T-helper 2 cell treated with Interferon-gamma antibody and Interleukin-4, amounts not matched to agents 5 μg/mL and 100 μg/mL, for 36 hours (primary cell): Measurements from ENCODE around the gene LMBR1.
"Not testable (repeated sequence)": the region's sequence is repeated elsewhere in the genome, so short reads cannot be mapped to it uniquely, and the experiment has no call there.

Experiments used
- DNase-seq: peaks from one replicate; pipeline ENCODE4 v3.0.0; 2021; ENCODE audit warnings: low spot score
- H3K27ac Mint-ChIP-seq: one replicate; pipeline ENCODE4 v1.8.0; 2021; ENCODE audit warnings: mild to moderate bottlenecking, mixed read lengths
- H3K27me3 Mint-ChIP-seq: one replicate; pipeline ENCODE4 v1.8.0; 2021; ENCODE audit warnings: low read depth, mixed read lengths
- H3K36me3 Mint-ChIP-seq: one replicate; pipeline ENCODE4 v1.8.0; 2021; ENCODE audit warnings: low read depth, mixed read lengths
- H3K4me1 Mint-ChIP-seq: one replicate; pipeline ENCODE4 v1.8.0; 2021; ENCODE audit warnings: low read depth, mixed read lengths
- H3K4me3 Mint-ChIP-seq: one replicate; pipeline ENCODE4 v1.8.0; 2022; ENCODE audit warnings: mild to moderate bottlenecking, moderate library complexity, mixed read lengths
- H3K9me3 Mint-ChIP-seq: one replicate; pipeline ENCODE4 v1.8.0; 2021; ENCODE audit warnings: mixed read lengths

LMBR1 gene

DNA sequence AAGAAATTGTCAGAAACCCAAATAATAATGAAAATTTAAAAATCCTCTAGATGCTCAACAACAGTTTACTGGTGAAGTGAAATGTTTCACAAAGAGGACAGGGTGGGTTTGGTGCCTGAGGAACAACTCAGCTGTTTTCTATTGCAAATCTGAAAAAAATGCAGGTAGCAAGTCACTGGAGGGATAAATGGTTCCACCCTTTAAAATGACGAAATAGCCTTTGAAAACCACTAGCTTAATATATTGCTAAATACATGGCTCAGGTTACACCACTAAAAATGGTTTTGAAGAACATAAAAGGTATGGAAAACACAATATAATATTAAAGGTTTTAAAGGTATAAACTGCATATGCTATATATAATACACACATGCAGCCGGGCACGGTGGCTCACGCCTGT lies 69.5 kb downstream of the LMBR1 start:
- no peaks in the 10 kb centered on the region for H3K4me1 Mint-ChIP-seq
- H3K9me3 Mint-ChIP-seq, result no peaks in the 10 kb centered on the region
- peaks cover 3% of the 10 kb centered on the region for H3K36me3 Mint-ChIP-seq
- no peak overlapping the region for H3K4me3 Mint-ChIP-seq
- no peaks in the 10 kb centered on the region for H3K27me3 Mint-ChIP-seq
- no peak for DNase-seq
- no peak overlapping the region for H3K27ac Mint-ChIP-seq

DNA sequence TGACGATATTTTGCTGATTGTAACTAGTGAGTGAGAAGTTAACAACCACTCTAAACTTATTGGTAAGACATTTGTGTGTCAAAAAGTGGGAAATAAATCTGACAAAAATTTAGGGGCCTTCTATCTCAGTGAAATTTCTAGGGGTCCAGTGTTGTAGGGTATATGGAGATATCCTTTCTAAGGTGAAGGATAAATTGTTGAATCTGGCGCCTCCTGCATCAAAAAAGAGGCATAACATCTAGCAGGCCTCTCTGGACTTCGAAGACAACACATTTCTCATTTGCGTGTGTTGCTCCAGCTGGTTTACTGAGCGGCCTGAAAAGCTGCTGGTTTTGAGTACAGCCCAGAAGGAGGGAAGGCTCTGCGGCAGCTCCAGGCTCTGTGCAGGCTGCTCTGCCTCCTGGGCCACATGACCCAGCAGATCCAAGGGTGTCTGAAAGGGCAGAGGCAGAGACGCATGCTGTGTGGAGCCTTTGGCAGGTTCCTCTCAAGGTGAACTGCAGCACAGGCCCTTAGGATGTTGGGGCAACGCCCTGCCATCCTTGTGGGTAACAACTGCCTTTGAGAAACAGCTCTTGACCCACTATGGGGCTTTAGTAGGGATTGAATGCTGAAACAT lies 72.4 kb downstream of the LMBR1 start:
- Mint-ChIP-seq H3K9me3 (no peaks in the 10 kb centered on the region), H3K4me3 (no peak overlapping the region), H3K27ac (no peak overlapping the region), H3K36me3 (peaks cover 4% of the 10 kb centered on the region), H3K27me3 (no peaks in the 10 kb centered on the region), H3K4me1 (peaks cover 1% of the 10 kb centered on the region)
- no peak for DNase-seq

DNA sequence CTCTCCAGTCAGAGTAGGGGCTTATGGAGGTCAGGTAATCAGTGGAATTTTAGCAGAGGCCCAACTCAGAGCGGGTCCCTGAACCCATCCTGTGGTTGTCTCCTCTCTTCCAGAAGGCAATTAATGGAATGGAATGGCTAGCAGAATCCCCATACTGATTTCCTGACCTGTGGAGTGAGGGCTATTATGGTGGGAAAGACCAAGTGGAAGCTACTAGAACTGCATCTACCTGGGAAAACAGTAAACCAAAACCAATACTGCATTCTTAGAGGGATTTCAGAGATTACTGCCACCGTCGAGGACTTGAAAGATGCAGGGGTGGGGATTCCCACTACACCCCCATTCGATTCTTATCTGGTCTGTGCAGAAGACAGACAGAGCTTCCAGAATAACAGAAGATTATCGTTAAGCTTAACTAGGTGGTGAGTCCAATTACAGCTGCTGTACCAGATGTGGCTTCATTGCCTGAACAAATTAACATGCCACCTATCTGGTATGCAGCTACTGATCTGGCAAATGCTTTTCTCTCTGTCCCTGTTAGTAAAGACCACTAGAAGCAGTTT lies 73.2 kb downstream of the LMBR1 start:
- Mint-ChIP-seq H3K9me3 (no peaks in the 10 kb centered on the region), H3K4me1 (peaks cover 1% of the 10 kb centered on the region), H3K27me3 (no peaks in the 10 kb centered on the region), H3K27ac (no peak overlapping the region), H3K36me3 (peaks cover 4% of the 10 kb centered on the region), H3K4me3 (no peak overlapping the region)
- no peak for DNase-seq

GRCh38 chr7:156818133-156818532 lies 74.8 kb downstream of the LMBR1 start:
- DNase-seq, result no peak
- H3K27me3 Mint-ChIP-seq, result no peaks in the 10 kb centered on the region
- H3K27ac Mint-ChIP-seq, result no peak overlapping the region
- H3K9me3 Mint-ChIP-seq, result no peaks in the 10 kb centered on the region
- peaks cover 7% of the 10 kb centered on the region for H3K36me3 Mint-ChIP-seq
- peaks cover 1% of the 10 kb centered on the region for H3K4me1 Mint-ChIP-seq
- no peak overlapping the region for H3K4me3 Mint-ChIP-seq

DNA sequence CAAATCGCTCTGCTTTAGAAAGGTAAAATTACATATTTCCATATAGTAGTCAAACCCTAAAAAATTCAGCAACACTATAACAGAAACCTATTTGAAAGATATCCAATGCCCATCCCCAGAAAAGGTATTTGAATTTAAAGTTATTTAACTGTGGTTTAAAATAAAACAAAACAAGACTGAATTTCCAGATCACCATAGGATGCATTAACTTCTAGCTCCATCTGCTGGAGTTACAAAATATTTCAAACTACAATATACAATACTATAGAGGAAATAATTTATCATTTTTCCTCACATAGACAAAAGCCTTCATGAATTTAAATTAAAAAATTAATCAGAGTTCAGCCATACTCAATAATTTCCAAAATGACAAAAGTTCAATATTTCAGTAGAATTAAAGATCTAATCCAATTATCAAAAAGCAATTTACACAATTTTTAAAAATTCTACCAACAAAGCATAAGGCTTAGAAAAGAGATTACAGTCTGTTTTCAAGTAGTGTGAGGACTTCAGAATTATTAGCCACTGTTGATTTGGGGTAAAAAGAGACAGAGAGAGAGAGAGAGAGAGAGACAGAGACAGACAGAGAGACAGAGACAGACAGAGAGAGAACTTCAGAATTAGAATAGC lies 75.9 kb downstream of the LMBR1 start:
- no peaks in the 10 kb centered on the region for H3K27me3 Mint-ChIP-seq
- no peaks in the 10 kb centered on the region for H3K9me3 Mint-ChIP-seq
- H3K4me1 Mint-ChIP-seq, result peaks cover 1% of the 10 kb centered on the region
- H3K4me3 Mint-ChIP-seq, result no peak overlapping the region
- no peak overlapping the region for H3K27ac Mint-ChIP-seq
- H3K36me3 Mint-ChIP-seq, result peaks cover 9% of the 10 kb centered on the region
- no peak for DNase-seq

DNA sequence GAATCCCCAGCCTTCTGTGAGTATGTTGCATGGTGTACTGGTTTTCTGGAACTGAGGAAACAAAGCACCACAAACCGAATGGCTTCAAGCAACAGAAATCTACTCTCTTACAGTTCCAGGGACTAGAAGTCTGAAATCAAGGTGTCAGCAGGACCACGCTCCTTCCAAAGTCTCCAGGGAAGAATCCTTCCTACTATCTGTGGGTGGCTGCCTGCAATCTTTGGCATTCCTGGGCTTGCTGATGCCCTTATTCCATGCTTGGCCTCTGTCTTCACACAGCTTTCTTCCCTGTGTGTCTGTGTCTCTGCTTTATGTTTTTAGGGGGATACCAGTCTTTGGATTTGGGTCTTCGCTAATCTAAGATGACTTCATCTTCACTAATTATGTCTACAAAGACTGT lies 81.3 kb downstream of the LMBR1 start:
- Mint-ChIP-seq H3K4me1 (peaks cover 19% of the 10 kb centered on the region), H3K36me3 (peaks cover 19% of the 10 kb centered on the region), H3K9me3 (no peaks in the 10 kb centered on the region), H3K27me3 (no peaks in the 10 kb centered on the region), H3K4me3 (no peak overlapping the region), H3K27ac (peak overlapping the region; percentile 37)
- DNase-seq, result no peak

DNA sequence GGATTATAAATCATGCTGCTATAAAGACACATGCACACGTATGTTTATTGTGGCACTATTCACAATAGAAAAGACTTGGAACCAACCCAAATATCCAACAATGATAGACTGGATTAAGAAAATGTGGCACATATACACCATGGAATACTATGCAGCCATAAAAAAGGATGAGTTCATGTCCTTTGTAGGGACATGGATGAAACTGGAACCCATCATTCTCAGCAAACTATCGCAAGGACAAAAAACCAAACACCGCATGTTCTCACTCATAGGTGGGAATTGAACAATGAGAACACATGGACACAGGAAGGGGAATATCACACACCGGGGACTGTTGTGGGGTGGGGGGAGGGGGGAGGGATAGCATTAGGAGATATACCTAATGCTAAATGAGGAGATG lies 89.3 kb downstream of the LMBR1 start:
- DNase-seq, H3K27ac Mint-ChIP-seq, H3K9me3 Mint-ChIP-seq, H3K27me3 Mint-ChIP-seq, H3K4me3 Mint-ChIP-seq: not testable (repeated sequence)
- Mint-ChIP-seq H3K36me3 (peaks cover 27% of the 10 kb centered on the region), H3K4me1 (peaks cover 12% of the 10 kb centered on the region)

DNA sequence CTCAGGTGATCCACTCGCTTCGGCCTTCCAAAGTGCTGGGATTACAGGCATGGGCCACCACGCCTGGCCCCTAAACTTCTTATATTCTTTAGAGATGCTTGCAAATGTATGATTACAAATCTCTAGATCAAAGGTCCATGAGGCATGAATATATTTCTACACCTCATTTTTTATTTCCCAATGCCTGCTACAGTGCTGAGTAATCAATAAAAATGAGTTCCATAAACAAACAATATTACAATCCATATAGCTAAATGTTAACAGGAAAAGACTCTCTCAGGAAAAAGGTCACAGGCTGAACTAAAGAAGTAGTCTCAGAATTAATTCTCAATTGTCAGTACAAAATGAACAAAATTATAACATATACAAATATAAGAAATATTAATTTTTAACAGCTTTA lies 90.8 kb downstream of the LMBR1 start:
- Mint-ChIP-seq H3K27me3 (no peaks in the 10 kb centered on the region), H3K36me3 (peaks cover 21% of the 10 kb centered on the region), H3K4me1 (peaks cover 4% of the 10 kb centered on the region), H3K9me3 (no peaks in the 10 kb centered on the region), H3K4me3 (no peak overlapping the region), H3K27ac (no peak overlapping the region)
- DNase-seq, result no peak

DNA sequence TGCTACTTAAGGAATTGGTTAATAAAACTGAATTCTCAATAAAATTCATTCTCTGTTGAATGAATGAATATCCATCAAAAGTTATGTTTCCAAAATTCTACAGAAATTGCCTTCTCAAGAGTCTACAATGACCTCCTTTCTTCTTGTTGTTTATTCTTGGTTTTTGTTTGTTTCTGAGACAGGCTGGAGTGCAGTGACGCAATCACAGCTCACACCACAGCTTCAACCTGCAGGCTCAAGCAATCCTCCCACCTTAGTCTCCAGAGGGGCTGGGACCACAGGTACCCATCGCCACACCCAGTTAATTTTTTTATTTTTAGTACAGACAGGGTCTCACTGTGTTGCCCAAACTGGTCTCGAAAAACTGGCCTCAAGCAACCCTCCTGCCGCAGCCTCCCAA lies 97.6 kb downstream of the LMBR1 start:
- DNase-seq, result no peak
- Mint-ChIP-seq H3K27me3 (no peaks in the 10 kb centered on the region), H3K4me3 (no peak overlapping the region), H3K9me3 (no peaks in the 10 kb centered on the region), H3K27ac (no peak overlapping the region), H3K36me3 (peaks cover 13% of the 10 kb centered on the region), H3K4me1 (peaks cover 4% of the 10 kb centered on the region)

GRCh38 chr7:156793334-156793733 lies 99.6 kb downstream of the LMBR1 start:
- Mint-ChIP-seq H3K27ac (no peak overlapping the region), H3K4me1 (no peaks in the 10 kb centered on the region), H3K36me3 (peaks cover 11% of the 10 kb centered on the region), H3K27me3 (no peaks in the 10 kb centered on the region), H3K4me3 (no peak overlapping the region), H3K9me3 (no peaks in the 10 kb centered on the region)
- no peak for DNase-seq

GRCh38 chr7:156792611-156793010 lies 100.4 kb downstream of the LMBR1 start:
- Mint-ChIP-seq H3K27ac (no peak overlapping the region), H3K27me3 (no peaks in the 10 kb centered on the region), H3K9me3 (no peaks in the 10 kb centered on the region), H3K4me3 (no peak overlapping the region), H3K36me3 (peaks cover 11% of the 10 kb centered on the region), H3K4me1 (no peaks in the 10 kb centered on the region)
- DNase-seq, result no peak

DNA sequence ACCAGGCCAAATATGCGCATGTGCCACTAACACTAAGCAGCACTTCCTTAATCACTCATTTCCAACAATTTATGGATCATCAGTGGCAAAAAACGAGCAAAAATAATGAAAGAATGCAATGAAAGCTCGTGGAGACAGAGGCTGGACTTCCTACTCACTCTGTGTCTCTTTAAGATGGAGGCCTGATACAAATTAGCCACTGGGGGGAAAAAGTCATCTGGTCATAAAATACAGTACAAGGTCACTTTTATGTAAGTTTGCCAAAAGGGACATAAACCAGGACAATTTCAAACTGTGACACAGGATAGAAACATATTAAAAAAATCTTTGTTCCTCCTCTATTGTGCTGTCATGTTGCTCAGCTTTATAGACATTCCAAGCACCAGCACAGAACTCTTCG lies 101.7 kb downstream of the LMBR1 start:
- peaks cover 10% of the 10 kb centered on the region for H3K36me3 Mint-ChIP-seq
- H3K9me3 Mint-ChIP-seq, result no peaks in the 10 kb centered on the region
- H3K4me1 Mint-ChIP-seq, result no peaks in the 10 kb centered on the region
- H3K27me3 Mint-ChIP-seq, result no peaks in the 10 kb centered on the region
- no peak overlapping the region for H3K27ac Mint-ChIP-seq
- H3K4me3 Mint-ChIP-seq, result no peak overlapping the region
- DNase-seq, result no peak

DNA sequence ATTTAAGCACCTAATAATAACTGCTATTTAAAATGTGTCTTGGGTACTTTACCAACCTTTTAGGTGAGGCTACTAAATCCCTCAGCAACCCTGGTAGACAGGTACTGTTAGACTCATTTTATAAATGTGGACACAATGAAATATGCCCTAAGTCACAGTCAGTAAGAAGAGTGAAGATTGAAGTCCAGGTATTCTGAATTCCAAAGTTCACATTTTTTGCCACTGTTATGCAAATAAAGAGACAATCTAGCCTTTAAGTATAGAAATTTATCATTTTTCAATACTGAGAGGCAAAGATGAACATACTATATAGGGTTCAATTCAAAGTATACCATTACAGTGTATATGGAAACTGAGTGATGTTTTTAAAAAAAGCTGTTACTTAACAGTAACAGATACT lies 102.7 kb downstream of the LMBR1 start:
- no peak for DNase-seq
- Mint-ChIP-seq H3K36me3 (peaks cover 9% of the 10 kb centered on the region), H3K4me1 (no peaks in the 10 kb centered on the region), H3K4me3 (no peak overlapping the region), H3K9me3 (no peaks in the 10 kb centered on the region), H3K27me3 (no peaks in the 10 kb centered on the region), H3K27ac (no peak overlapping the region)

GRCh38 chr7:156785998-156786543 lies 106.9 kb downstream of the LMBR1 start:
- Mint-ChIP-seq H3K9me3 (peaks cover 5% of the 10 kb centered on the region), H3K4me3 (no peak overlapping the region), H3K27me3 (no peaks in the 10 kb centered on the region), H3K27ac (no peak overlapping the region), H3K4me1 (peaks cover 20% of the 10 kb centered on the region), H3K36me3 (peaks cover 21% of the 10 kb centered on the region)
- DNase-seq, result no peak
